ENCODE results near the gene TMEM253.

TMEM253 gene

GRCh38 chr14:21057803-21058675 lies 42.8 kb upstream of the TMEM253 start, which contains the start of gene RNASE8:
RNASE8 (plus strand) TSS chr14:21057822; CDS start chr14:21057893, 71 bp downstream.
- TF ChIP-seq, protein P1, sequence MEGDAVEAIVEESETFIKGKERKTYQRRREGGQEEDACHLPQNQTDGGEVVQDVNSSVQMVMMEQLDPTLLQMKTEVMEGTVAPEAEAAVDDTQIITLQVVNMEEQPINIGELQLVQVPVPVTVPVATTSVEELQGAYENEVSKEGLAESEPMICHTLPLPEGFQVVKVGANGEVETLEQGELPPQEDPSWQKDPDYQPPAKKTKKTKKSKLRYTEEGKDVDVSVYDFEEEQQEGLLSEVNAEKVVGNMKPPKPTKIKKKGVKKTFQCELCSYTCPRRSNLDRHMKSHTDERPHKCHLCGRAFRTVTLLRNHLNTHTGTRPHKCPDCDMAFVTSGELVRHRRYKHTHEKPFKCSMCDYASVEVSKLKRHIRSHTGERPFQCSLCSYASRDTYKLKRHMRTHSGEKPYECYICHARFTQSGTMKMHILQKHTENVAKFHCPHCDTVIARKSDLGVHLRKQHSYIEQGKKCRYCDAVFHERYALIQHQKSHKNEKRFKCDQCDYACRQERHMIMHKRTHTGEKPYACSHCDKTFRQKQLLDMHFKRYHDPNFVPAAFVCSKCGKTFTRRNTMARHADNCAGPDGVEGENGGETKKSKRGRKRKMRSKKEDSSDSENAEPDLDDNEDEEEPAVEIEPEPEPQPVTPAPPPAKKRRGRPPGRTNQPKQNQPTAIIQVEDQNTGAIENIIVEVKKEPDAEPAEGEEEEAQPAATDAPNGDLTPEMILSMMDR (IDR thresholded peaks at IDR 0.05; ENCODE audit: borderline replicate concordance, insufficient read depth, low read depth, low read length), result no peak
- no peak within 1 kb of the TSS for H3K4me3 ChIP-seq (ENCODE audit: low read depth, low read length)

DNA sequence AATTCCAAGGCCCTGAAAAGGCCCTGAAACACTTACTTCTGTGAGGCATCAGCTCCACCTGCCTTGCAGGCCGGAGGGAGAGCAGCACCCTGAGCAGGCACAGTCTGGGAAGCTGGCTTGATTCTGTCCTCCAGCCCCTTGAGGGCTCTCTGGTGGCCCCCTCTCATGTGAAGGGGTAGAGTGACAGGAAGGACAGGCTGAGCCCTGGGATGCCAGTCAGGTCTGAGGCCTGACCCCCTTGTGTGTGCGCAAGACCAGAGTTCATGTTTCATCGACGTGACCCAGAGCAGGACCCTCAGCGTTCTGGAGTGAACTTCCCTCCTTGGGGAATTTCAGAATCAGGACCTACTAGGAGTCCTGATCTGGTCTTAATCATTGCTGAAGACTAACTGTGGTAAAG lies 42.0 kb upstream of the TMEM253 start:
- TF ChIP-seq, protein P1 (IDR thresholded peaks at IDR 0.05; ENCODE audit: borderline replicate concordance, insufficient read depth, low read depth, low read length), result no peak
- H3K4me3 ChIP-seq (ENCODE audit: low read depth, low read length), result no peak overlapping the region

DNA sequence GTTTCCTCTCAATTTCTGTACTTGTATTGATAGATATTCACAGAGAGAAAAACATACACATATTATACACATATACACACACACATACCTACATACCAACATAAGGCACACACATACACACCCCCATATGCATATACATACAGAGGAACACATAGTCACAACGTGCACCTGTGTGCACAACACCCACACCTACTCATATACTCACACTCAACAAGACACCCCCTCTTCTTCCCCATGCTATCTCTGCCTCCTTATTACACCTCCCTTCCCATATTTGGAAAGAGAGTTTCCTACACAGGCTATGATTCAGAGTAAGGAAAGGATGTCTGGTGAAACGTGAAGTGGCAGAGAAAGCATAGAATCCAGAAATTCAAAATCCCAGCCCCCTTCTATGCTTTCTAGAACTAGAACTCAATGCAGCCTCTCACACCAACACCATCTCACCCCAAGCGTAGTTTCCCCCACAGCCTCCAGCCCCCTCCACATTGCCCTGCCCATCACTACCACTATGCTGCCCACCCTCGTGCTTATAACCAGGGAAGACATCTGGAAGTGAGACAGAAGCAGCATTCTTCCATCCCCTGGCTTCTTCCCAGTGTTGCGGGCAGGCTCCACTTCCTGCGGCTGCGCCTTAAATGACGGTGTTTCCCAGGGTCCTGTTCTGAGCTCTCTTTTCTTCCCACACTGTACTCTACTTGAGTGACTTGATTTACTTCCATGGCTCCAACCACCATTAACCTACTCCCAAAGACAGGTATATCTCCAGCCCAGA lies 40.8 kb upstream of the TMEM253 start:
- TF ChIP-seq, protein P1 (IDR thresholded peaks at IDR 0.05; ENCODE audit: borderline replicate concordance, insufficient read depth, low read depth, low read length), result no peak

DNA sequence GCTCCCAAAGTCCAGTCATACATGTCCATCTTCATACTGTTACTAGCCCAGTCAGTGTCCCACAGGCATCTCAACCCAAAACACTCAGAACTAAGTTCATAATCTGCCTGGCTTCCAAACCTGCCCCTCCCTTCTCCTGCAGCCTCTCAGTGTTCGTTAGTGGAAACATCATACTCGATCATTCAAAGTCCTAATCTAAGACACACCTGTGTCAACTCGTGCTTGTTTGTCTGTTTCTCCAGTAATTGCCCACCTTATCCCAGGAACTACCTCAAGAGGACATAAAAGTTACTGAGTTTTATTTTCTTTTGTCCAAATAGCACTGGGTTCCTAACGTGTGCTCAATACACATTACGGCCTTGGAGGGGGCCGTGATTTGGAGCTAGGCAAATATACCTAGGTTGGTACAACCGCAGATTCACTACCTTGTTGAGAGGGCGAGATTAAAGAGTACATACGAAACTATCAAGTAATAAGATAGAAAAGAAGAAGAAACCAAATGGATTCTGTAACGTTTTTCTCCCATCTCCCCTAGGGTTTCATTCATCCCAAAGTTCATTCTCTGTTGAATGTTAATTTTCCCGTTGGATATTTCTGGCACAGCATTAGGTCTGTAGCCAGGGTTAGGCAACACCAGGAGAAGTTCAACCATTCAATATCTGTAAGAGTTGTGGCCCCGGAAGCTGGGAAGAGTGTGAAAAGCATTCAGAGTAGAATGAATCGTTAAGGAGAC lies 40.1 kb upstream of the TMEM253 start:
- TF ChIP-seq, protein P1 (IDR thresholded peaks at IDR 0.05; ENCODE audit: borderline replicate concordance, insufficient read depth, low read depth, low read length), result no peak
- H3K4me3 ChIP-seq (ENCODE audit: low read depth, low read length), result no peak overlapping the region

More for the DNA sequence above, 40.8 kb upstream of the TMEM253 start:
- H3K4me3 ChIP-seq (ENCODE audit: low read depth, low read length), result no peak overlapping the region

- H3K4me3 ChIP-seq (ENCODE audit: low read depth, low read length), result no peak overlapping the region
- TF ChIP-seq, protein P1 (IDR thresholded peaks at IDR 0.05; ENCODE audit: borderline replicate concordance, insufficient read depth, low read depth, low read length), result no peak
Measured at GRCh38 chr14:21061347-21061668, 39.6 kb upstream of the TMEM253 start.

- no peak overlapping the region for H3K4me3 ChIP-seq (ENCODE audit: low read depth, low read length)
- TF ChIP-seq, protein P1 (IDR thresholded peaks at IDR 0.05; ENCODE audit: borderline replicate concordance, insufficient read depth, low read depth, low read length), result no peak
Measured at GRCh38 chr14:21063479-21063878, 37.4 kb upstream of the TMEM253 start.

Data from GM12875 (cell line).